ENCODE measurements around the gene BZW2. TPM values are rescaled to one million over a fixed set of nuclear protein-coding genes. Genes with fewer than 3 reads are reported as not detected.

Gene BZW2
- total and polyA plus RNA-seq, 2 donors (not counting 1 experiment from before 2014, with no cell fraction given) = 18.4 to 20.6 TPM

GRCh38 chr7:16634271-16634738 lies 11.7 kb upstream of the BZW2 start:
- Histone ChIP-seq H2AFZ (ENCODE audit: insufficient read depth, low read depth, low read length, poor library complexity, severe bottlenecking) (no peak overlapping the region), H3K36me3 (replicated peaks in 1 of 2; ENCODE audit: control extremely low read depth in 1 of 2, control insufficient read depth in 1 of 2, extremely low read depth in 1 of 2, insufficient read depth in 2 of 2, low read length in 1 of 2) (peaks cover 1 to 6% of the 10 kb centered on the region in 2 experiments), H3K4me2 (replicated peaks; ENCODE audit: low read depth, low read length, poor library complexity, severe bottlenecking) (no peak overlapping the region), H3K79me2 (ENCODE audit: control insufficient read depth, insufficient read depth, low read length) (no peaks in the 10 kb centered on the region), H3K9me3 (ENCODE audit: control extremely low read depth in 1 of 3, control insufficient read depth in 2 of 3, insufficient read depth in 1 of 3, low read length in 2 of 3) (no peaks in the 10 kb centered on the region), H4K20me1 (ENCODE audit: control insufficient read depth, insufficient read depth, low read length, poor library complexity, severe bottlenecking) (no peaks in the 10 kb centered on the region), H3K27ac (ENCODE audit: low read length in 2 of 2) (no peak overlapping the region), H3K27me3 (replicated peaks in 1 of 4; ENCODE audit: control extremely low read depth in 1 of 4, control insufficient read depth in 3 of 4, insufficient read depth in 4 of 4, low read length in 3 of 4) (no peaks in the 10 kb centered on the region), H3K9ac (ENCODE audit: low read length) (no peak overlapping the region), H3K4me1 (ENCODE audit: control insufficient read depth in 2 of 2, insufficient read depth in 2 of 2, low read length in 2 of 2) (no peaks in the 10 kb centered on the region), H3K4me3 (ENCODE audit: control extremely low read depth in 1 of 5, extremely low read depth in 1 of 5, insufficient read depth in 1 of 5, low read depth in 2 of 5, low read length in 4 of 5) (no peak overlapping the region)
- no peaks in the 10 kb centered on the region for H3K27me3 Mint-ChIP-seq
- H3K4me3 Mint-ChIP-seq = no peak overlapping the region
- no peaks in the 10 kb centered on the region for H3K4me1 Mint-ChIP-seq
- 100% methylated on average over 3 of the region's 4 CpGs for WGBS (ENCODE audit: insufficient coverage)
- ChIA-PET POLR2A (no interaction called here), CTCF (no interaction called here)
- DNase-seq = no peak
- no peak overlapping the region for H3K27ac Mint-ChIP-seq
- no peaks in the 10 kb centered on the region for H3K9me3 Mint-ChIP-seq (ENCODE audit: insufficient read depth)
- intact Hi-C loops (cut with micrococcal nuclease) = no loop called here
- no peak for ATAC-seq (ENCODE audit: low read depth)
- TF ChIP-seq EZH2 (IDR thresholded peaks at IDR 0.05; ENCODE audit: borderline replicate concordance, insufficient read depth, low read depth, low read length, poor library complexity, severe bottlenecking) = no peak
- TF ChIP-seq, protein P1, sequence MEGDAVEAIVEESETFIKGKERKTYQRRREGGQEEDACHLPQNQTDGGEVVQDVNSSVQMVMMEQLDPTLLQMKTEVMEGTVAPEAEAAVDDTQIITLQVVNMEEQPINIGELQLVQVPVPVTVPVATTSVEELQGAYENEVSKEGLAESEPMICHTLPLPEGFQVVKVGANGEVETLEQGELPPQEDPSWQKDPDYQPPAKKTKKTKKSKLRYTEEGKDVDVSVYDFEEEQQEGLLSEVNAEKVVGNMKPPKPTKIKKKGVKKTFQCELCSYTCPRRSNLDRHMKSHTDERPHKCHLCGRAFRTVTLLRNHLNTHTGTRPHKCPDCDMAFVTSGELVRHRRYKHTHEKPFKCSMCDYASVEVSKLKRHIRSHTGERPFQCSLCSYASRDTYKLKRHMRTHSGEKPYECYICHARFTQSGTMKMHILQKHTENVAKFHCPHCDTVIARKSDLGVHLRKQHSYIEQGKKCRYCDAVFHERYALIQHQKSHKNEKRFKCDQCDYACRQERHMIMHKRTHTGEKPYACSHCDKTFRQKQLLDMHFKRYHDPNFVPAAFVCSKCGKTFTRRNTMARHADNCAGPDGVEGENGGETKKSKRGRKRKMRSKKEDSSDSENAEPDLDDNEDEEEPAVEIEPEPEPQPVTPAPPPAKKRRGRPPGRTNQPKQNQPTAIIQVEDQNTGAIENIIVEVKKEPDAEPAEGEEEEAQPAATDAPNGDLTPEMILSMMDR (IDR thresholded peaks at IDR 0.05) = no peak

DNA sequence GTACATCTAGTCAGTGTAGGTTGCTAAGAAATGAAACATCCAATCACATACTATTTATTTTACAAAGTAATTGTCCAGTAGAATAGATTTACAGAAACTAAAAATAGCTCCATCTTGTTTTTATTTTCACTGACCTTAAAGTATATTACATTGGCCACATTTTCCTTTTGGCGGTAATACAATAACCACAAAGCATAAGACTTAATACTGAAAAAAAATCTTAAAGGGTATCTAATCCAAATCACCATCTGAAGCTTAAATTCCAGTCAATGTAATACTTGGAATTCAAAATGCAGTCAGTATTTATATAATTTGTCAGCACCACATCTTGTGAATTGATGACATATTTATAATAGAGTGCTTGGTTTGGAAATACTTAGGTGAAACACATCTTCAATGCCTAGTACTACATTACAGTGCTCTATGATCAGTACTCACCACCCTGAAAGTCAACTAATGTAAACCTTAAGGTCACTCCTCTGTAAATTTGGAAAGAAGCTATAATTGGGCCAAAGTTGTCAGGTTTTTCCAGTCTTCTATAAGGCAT lies 9.4 kb upstream of the BZW2 start:
- no peaks in the 10 kb centered on the region for H4K20me1 ChIP-seq (ENCODE audit: control insufficient read depth, insufficient read depth, low read length, poor library complexity, severe bottlenecking)
- H3K4me1 Mint-ChIP-seq = no peaks in the 10 kb centered on the region
- H3K4me3 Mint-ChIP-seq = no peak overlapping the region
- H3K9ac ChIP-seq (ENCODE audit: low read length) = no peak overlapping the region
- ATAC-seq (ENCODE audit: low read depth) (no peak), DNase-seq (no peak)
- no peak overlapping the region for H2AFZ ChIP-seq (ENCODE audit: insufficient read depth, low read depth, low read length, poor library complexity, severe bottlenecking)
- CTCF ChIA-PET = no interaction called here
- no peaks in the 10 kb centered on the region for H3K27me3 ChIP-seq (replicated peaks in 1 of 4; ENCODE audit: control extremely low read depth in 1 of 4, control insufficient read depth in 3 of 4, insufficient read depth in 4 of 4, low read length in 3 of 4)
- H3K4me2 ChIP-seq (replicated peaks; ENCODE audit: low read depth, low read length, poor library complexity, severe bottlenecking) = no peak overlapping the region
- peaks cover 5% of the 10 kb centered on the region for H3K79me2 ChIP-seq (ENCODE audit: control insufficient read depth, insufficient read depth, low read length)
- no peaks in the 10 kb centered on the region for H3K9me3 Mint-ChIP-seq (ENCODE audit: insufficient read depth)
- H3K36me3 ChIP-seq (replicated peaks in 1 of 2; ENCODE audit: control extremely low read depth in 1 of 2, control insufficient read depth in 1 of 2, extremely low read depth in 1 of 2, insufficient read depth in 2 of 2, low read length in 1 of 2) = peaks cover 1 to 6% of the 10 kb centered on the region in 2 experiments
- no peaks in the 10 kb centered on the region for H3K27me3 Mint-ChIP-seq
- H3K4me3 ChIP-seq (ENCODE audit: control extremely low read depth in 1 of 5, extremely low read depth in 1 of 5, insufficient read depth in 1 of 5, low read depth in 2 of 5, low read length in 4 of 5) = no peak overlapping the region
- intact Hi-C loops (cut with micrococcal nuclease) = no loop called here
- TF ChIP-seq, protein P1 (IDR thresholded peaks at IDR 0.05) = no peak
- TF ChIP-seq EZH2 (IDR thresholded peaks at IDR 0.05; ENCODE audit: borderline replicate concordance, insufficient read depth, low read depth, low read length, poor library complexity, severe bottlenecking) = no peak
- no peak overlapping the region for H3K27ac ChIP-seq (ENCODE audit: low read length in 2 of 2)
- no peak overlapping the region for H3K27ac Mint-ChIP-seq
- no CpG with 5 or more reads among the region's 1 CpG for WGBS (ENCODE audit: insufficient coverage)
- no peaks in the 10 kb centered on the region for H3K9me3 ChIP-seq (ENCODE audit: control extremely low read depth in 1 of 3, control insufficient read depth in 2 of 3, insufficient read depth in 1 of 3, low read length in 2 of 3)
- H3K4me1 ChIP-seq (ENCODE audit: control insufficient read depth in 2 of 2, insufficient read depth in 2 of 2, low read length in 2 of 2) = no peaks in the 10 kb centered on the region
- POLR2A ChIA-PET = no interaction called here

Measured in B cell (primary cell).